D721Med (cell line): Measurements from ENCODE around the gene ENOX1.

Experiments used
- DNase-seq: peaks from one replicate; pipeline ENCODE4 v3.0.0; 2011; ENCODE audit warnings: low spot score; ENCODE audit not compliant: insufficient read length
- FAIRE-seq: peaks from 2 replicates; lab custom pipeline; 2011; peaks lifted over from hg19 to GRCh38; lab: Jason Lieb, UNC
- CTCF ChIP-seq: IDR thresholded peaks from 2 replicates; pipeline ENCODE4 v1.5.1; 2012; ENCODE audit warnings: mild to moderate bottlenecking, control low read depth; ENCODE audit not compliant: insufficient read depth; ENCODE audit errors: missing control alignments

Gene ENOX1

GRCh38 chr13:43274881-43275280 is 511.9 kb downstream of the ENOX1 start:
- FAIRE-seq (no peak), DNase-seq (no peak)
- no peak for TF ChIP-seq CTCF

- FAIRE-seq (no peak), DNase-seq (no peak)
- no peak for TF ChIP-seq CTCF
These were observed 513.4 kb downstream of the ENOX1 start for GRCh38 chr13:43273362-43273761.

- TF ChIP-seq CTCF, result no peak
- DNase-seq, result no peak
These were observed 513.9 kb downstream of the ENOX1 start for GRCh38 chr13:43272851-43273250.

GRCh38 chr13:43271152-43271551 is 515.6 kb downstream of the ENOX1 start:
- no peak for TF ChIP-seq CTCF
- no peak for DNase-seq
- FAIRE-seq, result no peak

More at GRCh38 chr13:43272851-43273250, 513.9 kb downstream of the ENOX1 start:
- no peak for FAIRE-seq

- TF ChIP-seq CTCF, result no peak
- no peak for FAIRE-seq
- DNase-seq, result no peak
These were observed 516.5 kb downstream of the ENOX1 start for GRCh38 chr13:43270130-43270830.

GRCh38 chr13:43269037-43269481 is 517.7 kb downstream of the ENOX1 start:
- no peak for FAIRE-seq
- TF ChIP-seq CTCF, result no peak
- DNase-seq, result no peak

GRCh38 chr13:43268632-43269031 is 518.1 kb downstream of the ENOX1 start:
- DNase-seq (no peak), FAIRE-seq (no peak)

More at GRCh38 chr13:43268632-43269031, 518.1 kb downstream of the ENOX1 start:
- TF ChIP-seq CTCF, result no peak
